Lung (tissue), 12 donors: ENCODE measurements around the gene ARL6IP4. TPM values are rescaled to one million over a fixed set of nuclear protein-coding genes. Genes with fewer than 3 reads are reported as not detected.

ENCODE experiments used
- ATAC-seq: fragments of 200-7000 bp; cut with Tn5 transposase; one replicate; pipeline ENCODE4 v1.9.1; 2020; ENCODE audit warnings: moderate number of reproducible peaks; ENCODE audit not compliant: insufficient read depth, low FRiP score
- DNase-seq, 3 donors: peaks; one replicate each; pipeline ENCODE4 v3.0.0-alpha.2; 2013 to 2017
- H3K27ac ChIP-seq, 2 donors: one replicate each; pipeline ENCODE4 v1.5.1; 2013; ENCODE audit warnings: mild to moderate bottlenecking in 2 of 2, moderate library complexity in 2 of 2, control low read depth in 1 of 2, inconsistent platforms in 1 of 2, low read depth in 1 of 2, low read length in 1 of 2
- H3K27me3 ChIP-seq, 3 donors: one replicate each; pipeline ENCODE4 v1.5.1; 2013; ENCODE audit warnings: low read length in 2 of 3; ENCODE audit not compliant: control insufficient read depth in 3 of 3, insufficient read depth in 3 of 3
- H3K36me3 ChIP-seq, 4 donors: one replicate each; pipeline ENCODE4 v1.5.1; 2013; ENCODE audit warnings: low read length in 4 of 4, mild to moderate bottlenecking in 1 of 4, moderate library complexity in 1 of 4; ENCODE audit not compliant: control insufficient read depth in 4 of 4, insufficient read depth in 4 of 4
- H3K4me1 ChIP-seq, 5 donors: one replicate each; pipeline ENCODE4 v1.5.1; 2013; ENCODE audit warnings: low read length in 5 of 5, mild to moderate bottlenecking in 2 of 5, moderate library complexity in 1 of 5; ENCODE audit not compliant: control insufficient read depth in 5 of 5, insufficient read depth in 5 of 5
- H3K4me3 ChIP-seq: one replicate; pipeline ENCODE4 v1.5.1; 2013; ENCODE audit warnings: mild to moderate bottlenecking, control low read depth, moderate library complexity
- H3K9ac ChIP-seq, 2 donors: one replicate each; pipeline ENCODE4 v1.5.1; 2013; ENCODE audit warnings: low read length in 2 of 2, control low read depth in 1 of 2; ENCODE audit not compliant: insufficient read depth in 1 of 2
- H3K9me3 ChIP-seq, 4 donors: one replicate each; pipeline ENCODE4 v1.5.1; 2013; ENCODE audit warnings: low read length in 3 of 4, mild to moderate bottlenecking in 1 of 4, moderate library complexity in 1 of 4; ENCODE audit not compliant: control insufficient read depth in 4 of 4, insufficient read depth in 3 of 4
- CTCF ChIP-seq: IDR thresholded peaks from 2 replicates; pipeline ENCODE4 v1.5.1; 2012; ENCODE audit warnings: mild to moderate bottlenecking; ENCODE audit errors: control extremely low read depth, extremely low read depth
- WGBS, 2 donors: extraction: QIAGEN DNeasy Blood & Tissue Kit; methylation state at CpG; one replicate each; pipeline ENCODE4 v1.1.7; 2013; 5-methylcytosine and 5-hydroxymethylcytosine counted together
- polyA plus RNA-seq, 2 donors: library from polyadenylated mRNA; stranded (reverse); fragments of 200-250 nt; gene quantifications; one replicate each; pipeline ENCODE4 v1.2.1, GENCODE V29; 2013
- total RNA-seq, 2 donors: library from RNA; depleted of rRNA in 1 of 2; stranded (reverse); fragments of >200 nt in 1 of 2; gene quantifications; one replicate each; pipeline ENCODE4 v1.2.1, GENCODE V29; 2014 to 2021
- donor health status: control.
- donor health status: control.
- donor health status: Bipolar disorder and iron deficiency.
- donor health status: healthy.
- donor health status: DM: yes; HTN: yes; CAD: no.

ARL6IP4 gene
- total and polyA plus RNA-seq, 4 donors, result 83.6 to 354 (median 192) TPM

- 89 to 92% methylated on average over 20 of the region's 20 CpGs for WGBS, 2 donors
- no peaks in the 10 kb centered on the region for H3K27me3 ChIP-seq
- H3K4me1 ChIP-seq, result peaks cover 0 to 2% (median 0%) of the 10 kb centered on the region in 5 donors
- no peak overlapping the region for H3K27ac ChIP-seq
- peaks cover 0 to 58% (median 2%) of the 10 kb centered on the region in 4 donors for H3K36me3 ChIP-seq
- no peak overlapping the region for H3K4me3 ChIP-seq
- no peak for ATAC-seq
- H3K9ac ChIP-seq, result no peak overlapping the region
- no peaks in the 10 kb centered on the region for H3K9me3 ChIP-seq
- DNase-seq, result no peak
- TF ChIP-seq CTCF, result no peak
Observed at GRCh38 chr12:122995503-122996187, 15.2 kb downstream of the ARL6IP4 start.

DNA sequence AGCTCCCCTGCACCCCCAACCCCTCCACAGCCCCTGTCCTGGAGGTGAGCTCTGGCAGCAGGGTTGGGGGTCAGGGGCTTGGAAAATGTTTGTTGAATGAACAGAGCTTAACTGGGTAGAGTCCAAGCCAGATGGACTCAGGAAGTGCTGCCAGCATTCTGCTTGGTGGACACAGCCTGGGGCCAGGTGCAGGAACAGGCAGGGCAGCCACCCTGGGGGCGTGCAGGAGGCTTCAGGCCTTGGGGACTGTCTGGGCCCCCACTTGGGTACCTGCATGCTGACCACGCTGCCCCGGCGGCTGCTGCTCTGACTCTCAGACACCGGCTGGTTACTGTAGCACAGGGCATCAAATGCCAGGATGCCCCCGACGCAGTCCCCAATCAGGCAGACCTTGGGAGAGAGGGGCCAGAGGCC is 15.7 kb downstream of the ARL6IP4 start:
- Histone ChIP-seq H3K9me3 (no peaks in the 10 kb centered on the region), H3K4me3 (no peak overlapping the region), H3K27ac (no peak overlapping the region), H3K4me1 (peaks cover 0 to 2% (median 0%) of the 10 kb centered on the region in 5 donors), H3K9ac (no peak overlapping the region), H3K27me3 (no peaks in the 10 kb centered on the region), H3K36me3 (peaks cover 0 to 61% (median 2%) of the 10 kb centered on the region in 4 donors)
- DNase-seq, result no peak
- TF ChIP-seq CTCF, result no peak
- 97 to 99% methylated on average over 7 of the region's 7 CpGs for WGBS, 2 donors
- ATAC-seq, result no peak

GRCh38 chr12:122996621-122997342 is 16.3 kb downstream of the ARL6IP4 start:
- no peak for DNase-seq
- Histone ChIP-seq H3K36me3 (peaks cover 0 to 56% (median 2%) of the 10 kb centered on the region in 4 donors), H3K9me3 (no peaks in the 10 kb centered on the region), H3K27ac (no peak overlapping the region), H3K27me3 (no peaks in the 10 kb centered on the region), H3K4me3 (no peak overlapping the region), H3K9ac (no peak overlapping the region), H3K4me1 (peaks cover 0 to 2% (median 0%) of the 10 kb centered on the region in 5 donors)
- ATAC-seq, result no peak
- TF ChIP-seq CTCF, result no peak
- WGBS, 2 donors, result 94 to 95% methylated on average over 16 of the region's 16 CpGs
